Suppressor macrophage treated with lipopolysaccharide for 1 hour (primary cell): ENCODE data around the gene TDRKH.
"Not testable (repeated sequence)": the region's sequence is repeated elsewhere in the genome, so short reads cannot be mapped to it uniquely, and the experiment has no call there.

Experiments
- DNase-seq, 3 donors: peaks; one replicate each; pipeline ENCODE4 v3.0.0-alpha.2; 2020 to 2022

The TDRKH gene

DNA sequence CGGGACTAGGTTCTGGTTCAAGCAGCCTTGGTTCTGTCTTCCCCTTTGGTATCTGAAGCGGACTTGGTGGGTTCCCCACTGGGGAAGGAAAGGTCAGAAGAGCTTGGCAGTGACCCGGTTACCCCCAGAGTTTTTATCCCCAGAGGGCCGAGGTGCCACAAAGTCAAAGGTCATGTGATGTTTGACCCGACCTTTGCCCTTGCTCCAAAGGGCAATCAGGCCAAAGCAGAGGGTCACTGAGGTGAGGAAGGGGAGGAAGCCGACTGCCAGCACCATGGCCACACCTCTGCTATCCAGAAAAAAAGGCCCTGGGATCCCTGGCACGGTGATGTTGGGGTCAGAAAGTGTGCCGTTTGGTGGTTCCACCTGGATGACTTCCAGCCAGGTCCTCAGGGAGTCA is 10.5 kb upstream of the TDRKH start:
- DNase-seq = no peak

DNA sequence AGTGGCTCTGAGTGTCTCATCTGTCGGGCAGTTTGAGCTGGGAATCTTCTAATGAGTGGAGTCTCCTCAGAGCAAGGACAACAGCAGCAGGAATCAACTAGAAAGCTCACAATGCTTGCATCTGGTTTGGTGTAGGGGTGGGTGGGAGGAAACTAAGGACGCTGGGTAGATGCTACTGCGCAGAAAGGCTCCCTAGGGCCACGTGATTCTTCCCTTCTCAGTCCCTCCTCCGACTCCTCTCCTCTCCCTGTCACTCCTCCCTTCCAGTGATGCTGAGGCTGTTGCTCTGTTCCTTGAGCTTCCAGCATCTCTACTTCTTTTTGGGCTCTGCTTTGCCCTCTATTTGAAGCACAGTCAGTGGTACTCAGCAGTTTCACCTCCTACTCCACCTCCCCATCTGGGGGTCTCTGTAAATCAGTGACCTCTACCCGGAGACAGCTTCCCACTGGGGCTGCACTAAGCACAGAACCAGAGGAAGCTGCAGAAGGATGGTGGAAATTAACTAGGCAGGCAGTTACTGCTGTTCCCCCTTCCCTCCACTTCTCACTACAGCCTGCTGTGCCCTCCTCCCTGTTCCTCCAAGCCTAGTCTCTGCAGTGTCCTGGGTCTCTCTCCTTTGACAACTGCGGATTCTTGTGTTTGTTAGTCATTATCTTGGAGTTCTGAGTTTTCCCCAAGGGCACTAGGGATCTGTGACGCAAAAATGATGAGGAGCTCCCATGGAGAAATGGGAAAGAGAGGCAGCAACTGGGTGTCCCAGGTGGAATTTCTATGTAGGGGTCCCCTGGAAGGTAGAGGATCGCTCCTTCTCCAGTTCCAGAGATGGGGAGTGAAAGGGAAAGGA is 9.1 kb upstream of the TDRKH start:
- no peak for DNase-seq

DNA sequence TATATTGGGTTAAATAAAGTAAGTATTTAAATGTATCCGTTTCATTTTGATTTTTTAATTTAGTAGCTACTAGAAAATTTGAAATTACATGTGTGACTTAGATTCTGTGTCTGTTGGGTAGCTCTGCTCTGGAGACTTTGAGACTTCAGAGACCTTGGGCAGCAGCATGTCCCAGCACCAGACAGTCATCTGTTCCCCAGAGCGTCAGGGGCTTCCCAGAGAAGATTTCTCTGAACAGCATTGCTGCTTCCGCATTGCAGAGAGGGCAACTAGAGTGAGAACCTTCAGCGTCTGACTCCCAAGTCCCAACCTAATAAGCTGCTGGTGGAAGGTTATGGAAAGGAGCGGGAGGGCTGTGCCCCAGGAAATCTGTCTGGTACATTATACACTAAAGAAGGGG is 8.3 kb upstream of the TDRKH start:
- no peak for DNase-seq

DNA sequence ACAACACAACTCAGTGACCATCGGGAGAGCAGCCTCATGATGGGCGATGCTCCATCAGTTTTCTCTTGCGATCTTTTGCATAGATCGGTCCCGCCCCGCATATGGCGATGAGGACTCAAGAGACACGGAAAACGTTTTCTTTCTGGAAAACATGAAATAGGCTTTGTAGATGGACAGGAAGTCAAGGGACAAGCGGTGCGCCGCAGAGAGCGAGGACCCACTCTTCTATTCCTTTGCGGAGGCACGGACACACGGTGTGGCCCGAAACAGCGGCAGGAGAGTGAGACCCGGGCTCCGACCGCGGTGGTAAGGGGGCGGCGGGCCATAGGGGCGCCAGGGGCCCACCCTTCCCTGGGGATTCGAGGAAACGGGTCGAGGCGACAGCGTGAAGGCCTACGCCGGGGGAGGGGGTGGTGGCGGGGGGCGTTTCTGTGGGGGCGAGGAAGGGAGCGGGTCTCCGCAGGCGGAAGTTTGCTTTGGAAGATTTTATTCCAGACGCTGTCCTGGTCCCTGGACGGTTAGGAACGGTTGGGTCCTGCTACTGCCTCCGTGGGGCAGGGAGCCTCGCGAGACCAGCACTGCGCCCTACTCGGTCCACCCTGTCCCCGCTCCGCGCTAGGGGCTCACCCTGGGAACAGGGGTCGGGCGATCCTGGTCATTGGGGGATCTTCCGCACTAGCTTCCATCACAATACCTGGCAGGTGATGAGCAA is 796 bp upstream of the TDRKH start:
- peak; percentile 26 to 56 (median 27) for DNase-seq

DNA sequence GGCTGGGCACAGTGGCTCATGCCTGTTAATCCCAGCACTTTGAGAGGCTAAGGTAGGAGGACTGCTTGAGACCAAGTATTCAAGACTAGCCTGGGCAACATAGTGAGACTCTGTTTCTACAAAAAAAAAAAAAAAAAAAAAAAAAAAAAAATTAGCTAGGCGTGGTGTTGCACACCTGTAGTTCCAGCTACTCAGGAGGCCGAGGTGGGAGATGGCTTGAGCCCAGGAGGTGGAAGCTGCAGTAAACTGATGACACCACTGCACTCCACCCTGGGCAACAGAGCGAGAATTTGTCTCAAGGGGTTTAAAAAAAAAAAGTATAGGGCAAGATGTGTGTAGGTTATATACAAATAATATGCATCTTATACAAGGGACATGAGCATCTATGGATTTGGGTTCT is 2.6 kb downstream of the TDRKH start:
- DNase-seq = no peak

DNA sequence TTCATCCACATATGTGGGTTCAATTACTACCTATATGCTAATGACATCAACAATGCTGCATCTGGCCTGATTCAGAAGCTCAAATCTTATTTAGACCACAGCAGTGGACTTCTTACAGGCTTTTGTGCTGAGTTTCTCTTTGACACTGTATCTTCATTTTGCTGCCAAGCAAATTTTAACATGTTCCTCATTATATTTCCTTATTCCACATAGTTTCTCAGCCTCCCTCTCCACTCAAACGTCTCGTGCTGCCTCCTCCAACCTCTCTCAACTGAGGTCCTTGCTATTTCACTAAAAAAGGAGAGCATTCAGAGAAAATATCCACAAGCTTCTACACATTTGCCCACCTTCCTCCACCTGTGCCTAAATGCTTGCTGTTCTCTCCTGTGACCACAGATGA is 6.5 kb downstream of the TDRKH start:
- DNase-seq = peak; percentile 35 to 49 (median 43)

DNA sequence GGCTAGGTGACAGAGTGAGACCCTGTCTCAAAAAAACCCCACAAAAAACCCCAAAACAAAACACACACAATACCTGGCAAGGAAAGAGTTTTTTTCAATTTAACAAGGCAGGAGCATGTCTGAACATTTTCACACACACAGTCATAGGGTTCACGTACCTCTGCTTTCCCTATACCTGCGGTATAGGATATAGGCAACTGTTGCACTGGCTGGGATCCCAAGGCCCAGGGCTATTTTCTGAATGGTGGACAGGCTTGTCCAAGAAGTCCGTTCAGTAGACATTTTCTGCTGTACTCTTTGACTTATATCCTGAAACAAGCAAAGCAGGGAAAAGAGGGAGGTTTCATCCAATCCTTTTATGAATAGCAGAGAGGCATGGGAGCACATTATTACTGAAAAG is 7.6 kb downstream of the TDRKH start:
- DNase-seq = no peak

DNA sequence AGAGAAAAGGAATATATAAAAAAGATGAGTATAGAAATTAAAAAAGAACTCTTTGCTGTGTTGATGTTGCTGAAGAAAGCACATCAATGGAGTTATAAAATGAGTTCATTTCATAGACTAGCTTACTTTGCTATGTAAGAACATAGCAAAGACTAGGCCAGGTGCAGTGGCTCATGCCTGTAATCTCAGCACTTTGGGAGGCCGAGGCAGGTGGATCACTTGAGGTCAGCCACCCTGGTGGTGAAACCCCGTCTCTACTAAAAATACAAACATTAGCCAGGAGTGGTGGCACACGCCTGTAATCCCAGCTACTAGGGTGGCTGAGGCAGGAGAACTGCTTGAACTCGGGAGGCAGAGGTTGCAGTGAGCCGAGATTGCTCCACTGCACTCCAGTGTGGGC is 8.3 kb downstream of the TDRKH start:
- DNase-seq = not testable (repeated sequence)

DNA sequence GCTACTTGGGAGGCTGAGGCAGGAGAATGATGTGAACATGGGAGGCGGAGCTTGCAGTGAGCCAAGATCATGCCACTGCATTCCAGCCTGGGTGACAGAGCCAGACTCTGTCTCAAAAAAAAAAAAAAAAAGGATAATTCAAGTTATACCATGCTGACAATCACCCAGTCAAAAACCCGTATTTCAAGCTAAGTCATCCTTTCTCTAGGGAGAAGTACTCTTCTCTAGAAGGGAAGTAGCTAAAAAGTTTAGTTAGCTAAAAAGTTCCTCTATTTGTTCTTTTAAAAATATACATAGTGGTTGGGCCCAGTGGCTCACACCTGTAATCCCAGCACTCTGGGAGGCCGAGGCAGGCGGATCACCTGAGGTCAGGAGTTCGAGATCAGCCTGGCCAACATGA is 9.6 kb downstream of the TDRKH start:
- DNase-seq = peak; percentile 27 to 58 (median 56)

DNA sequence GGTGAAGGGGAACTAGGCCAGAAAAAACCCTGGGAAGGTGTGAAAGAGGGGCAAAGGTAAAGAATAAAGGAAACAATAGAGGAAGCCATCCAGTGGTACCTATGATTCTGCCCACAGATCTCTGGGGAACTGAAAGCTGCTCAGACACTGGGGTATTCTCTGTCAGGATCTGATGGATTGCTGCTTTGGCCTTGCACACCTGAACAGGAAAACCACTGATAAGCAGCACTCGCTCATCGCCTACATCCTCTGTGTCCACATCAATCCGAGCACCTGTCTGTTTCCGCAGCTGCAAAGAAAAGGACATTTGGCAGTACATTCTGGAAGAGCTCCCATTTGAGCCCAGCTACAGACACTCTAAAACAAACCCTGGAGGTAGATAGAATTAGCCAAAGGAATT is 10.4 kb downstream of the TDRKH start:
- DNase-seq = no peak

DNA sequence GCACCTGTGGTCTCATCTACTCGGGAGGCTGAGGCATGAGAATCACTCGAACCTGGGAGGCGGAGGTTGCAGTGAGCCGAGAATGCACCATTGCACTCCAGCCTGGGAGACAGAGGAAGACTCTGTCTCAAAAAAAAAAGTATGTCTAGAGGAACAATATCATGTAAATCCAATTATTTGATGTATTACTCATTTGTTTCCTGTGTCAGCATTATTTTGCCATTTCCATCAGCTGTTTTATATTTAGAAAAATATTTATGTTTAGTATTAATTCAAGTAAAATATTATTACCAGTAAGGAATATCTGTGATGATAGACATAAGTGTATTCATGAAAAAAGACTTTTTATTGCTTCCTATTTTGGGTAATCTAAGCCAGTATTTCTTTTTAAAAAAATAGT is 13.0 kb downstream of the TDRKH start:
- DNase-seq = no peak

DNA sequence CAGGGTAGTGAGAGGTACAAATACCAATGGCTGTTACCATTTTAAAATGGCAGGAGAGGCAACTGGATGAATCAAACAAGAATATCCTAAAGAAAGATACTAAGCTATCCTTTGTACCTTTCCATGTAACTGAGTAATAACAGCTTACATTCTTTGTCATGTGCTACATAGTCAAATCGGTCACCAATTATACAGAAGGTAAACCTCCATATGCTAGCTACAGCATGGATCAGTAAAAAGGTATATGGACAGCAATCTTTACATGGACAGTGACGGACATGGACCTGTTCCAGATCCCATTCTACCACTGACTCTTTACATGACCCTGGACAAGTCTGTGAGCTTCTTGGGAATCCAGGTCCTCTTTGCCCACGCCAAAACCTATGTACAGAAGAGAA is 13.6 kb downstream of the TDRKH start:
- no peak for DNase-seq

DNA sequence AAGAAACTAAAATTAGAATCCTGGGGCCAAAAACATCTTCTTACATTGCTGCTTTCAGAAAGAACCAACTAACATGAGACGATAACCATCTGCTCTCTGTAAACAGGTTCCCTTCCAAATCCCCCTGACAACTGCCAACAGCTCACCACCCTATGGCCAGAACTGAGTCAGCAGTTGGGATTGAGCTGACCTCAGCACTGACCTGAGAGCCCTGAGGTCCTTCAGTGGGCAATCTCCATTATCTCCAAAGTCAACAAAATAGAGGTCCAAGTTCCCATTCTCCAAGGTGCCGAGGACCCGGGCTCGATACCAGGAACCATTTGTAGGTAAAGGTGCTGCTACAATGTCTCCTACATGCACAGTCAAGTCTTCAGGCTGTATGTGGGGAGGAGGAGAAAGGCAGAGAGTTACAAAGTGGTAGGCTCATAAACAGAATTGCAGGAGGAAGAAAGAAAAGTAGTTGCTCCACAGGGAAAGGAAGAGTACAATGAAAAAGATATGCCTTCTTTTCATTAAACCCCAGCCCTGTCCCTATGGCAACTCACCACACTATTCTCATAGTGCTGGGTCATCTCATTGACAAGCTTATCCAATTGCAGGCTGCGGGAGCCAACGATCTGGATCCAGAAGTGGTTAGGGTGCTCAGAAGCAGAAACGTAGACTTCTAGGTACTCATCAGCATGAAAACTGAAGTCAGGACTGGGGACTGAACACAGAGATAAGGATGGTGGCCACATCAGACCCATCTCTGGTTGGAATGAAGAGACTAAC is 14.2 kb downstream of the TDRKH start:
- DNase-seq = no peak

DNA sequence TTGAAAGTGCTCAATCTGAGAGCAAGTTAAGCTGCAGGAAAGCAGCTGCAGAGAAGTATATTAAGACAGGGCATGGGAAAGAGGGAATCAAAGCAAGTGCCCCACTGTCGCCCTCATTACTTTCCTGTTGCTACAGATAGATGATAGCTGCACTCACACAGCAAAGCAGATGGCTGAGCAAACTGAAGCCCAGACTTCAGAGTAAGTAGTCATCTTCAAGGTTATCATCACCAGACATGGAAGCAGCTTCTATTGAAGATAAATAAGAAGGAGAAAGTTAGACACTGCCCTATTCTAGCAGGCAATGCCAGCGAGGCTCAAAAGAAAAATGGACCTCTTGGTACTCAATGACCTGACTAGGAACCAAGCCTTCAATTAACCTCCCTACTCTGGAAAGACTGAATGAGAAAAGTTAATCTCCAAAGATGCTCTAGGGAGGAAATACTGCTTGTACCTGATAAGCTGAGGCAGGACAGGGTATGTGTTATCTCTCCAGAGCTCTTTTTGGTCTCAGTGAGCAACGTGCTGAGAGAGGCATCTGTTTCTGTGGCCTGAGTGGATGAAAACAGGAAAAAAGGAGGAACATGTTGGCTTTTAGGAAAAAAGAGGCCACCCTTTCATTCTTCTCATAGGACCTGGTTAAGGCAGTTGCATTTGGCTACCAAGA is 15.9 kb downstream of the TDRKH start:
- no peak for DNase-seq

DNA sequence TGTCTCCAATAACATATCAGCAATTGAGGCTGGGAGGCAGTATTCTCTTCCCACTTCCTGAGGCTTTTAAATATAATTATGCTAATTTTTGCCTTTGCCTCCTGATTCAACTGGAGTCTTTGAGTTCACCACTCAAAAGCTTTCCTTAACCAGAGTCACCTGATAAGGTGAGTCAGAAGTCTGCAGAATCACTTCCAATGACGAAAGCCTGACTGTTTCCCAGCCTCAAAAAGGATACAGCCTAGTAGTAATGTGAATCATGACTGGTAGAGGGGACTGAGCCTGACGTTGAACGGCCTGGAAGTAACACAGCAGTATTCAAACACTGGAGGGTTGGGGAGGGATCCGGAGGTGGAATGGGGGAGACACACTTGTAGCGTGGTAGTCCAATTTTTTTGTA is 16.6 kb downstream of the TDRKH start:
- no peak for DNase-seq

DNA sequence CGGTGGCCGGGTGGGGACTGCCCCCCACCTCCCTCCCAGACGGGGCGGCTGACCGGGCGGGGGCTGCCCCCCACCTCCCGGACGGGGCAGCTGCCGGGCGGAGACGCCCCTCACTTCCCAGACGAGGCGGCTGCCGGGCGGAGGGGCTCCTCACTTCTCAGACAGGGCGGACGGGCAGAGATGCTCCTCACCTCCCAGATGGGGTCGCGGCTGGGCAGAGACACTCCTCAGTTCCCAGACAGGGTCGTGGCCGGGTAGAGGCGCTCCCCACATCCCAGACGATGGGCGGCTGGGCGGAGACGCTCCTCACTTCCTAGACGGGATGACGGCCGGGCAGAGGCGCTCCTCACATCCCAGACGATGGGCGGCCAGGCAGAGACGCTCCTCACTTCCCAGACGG is 21.0 kb downstream of the TDRKH start:
- DNase-seq = not testable (repeated sequence)

DNA sequence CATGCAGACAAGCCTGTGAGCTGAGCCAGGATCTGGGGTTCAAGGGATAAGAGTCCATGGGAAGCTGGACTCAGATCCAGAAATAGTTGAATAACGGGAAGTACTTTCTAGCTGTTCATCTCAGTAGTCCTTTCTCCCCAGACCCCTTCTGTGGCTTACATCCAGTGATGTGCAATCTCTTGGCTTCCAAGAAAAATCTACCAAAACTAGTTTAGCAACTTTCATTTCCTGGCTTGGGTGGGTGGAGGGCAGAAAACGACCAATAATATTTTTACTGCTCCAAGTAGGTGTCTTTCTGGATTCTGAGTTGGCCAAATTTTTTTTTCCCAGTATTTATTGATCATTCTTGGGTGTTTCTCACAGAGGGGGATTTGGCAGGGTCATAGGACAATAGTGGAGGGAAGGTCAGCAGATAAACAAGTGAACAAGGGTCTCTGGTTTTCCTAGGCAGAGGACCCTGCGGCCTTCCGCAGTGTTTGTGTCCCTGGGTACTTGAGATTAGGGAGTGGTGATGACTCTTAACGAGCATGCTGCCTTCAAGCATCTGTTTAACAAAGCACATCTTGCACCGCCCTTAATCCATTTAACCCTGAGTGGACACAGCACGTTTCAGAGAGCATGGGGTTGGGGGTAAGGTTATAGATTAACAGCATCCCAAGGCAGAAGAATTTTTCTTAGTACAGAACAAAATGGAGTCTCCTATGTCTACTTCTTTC is 21.8 kb downstream of the TDRKH start:
- not testable (repeated sequence) for DNase-seq

DNA sequence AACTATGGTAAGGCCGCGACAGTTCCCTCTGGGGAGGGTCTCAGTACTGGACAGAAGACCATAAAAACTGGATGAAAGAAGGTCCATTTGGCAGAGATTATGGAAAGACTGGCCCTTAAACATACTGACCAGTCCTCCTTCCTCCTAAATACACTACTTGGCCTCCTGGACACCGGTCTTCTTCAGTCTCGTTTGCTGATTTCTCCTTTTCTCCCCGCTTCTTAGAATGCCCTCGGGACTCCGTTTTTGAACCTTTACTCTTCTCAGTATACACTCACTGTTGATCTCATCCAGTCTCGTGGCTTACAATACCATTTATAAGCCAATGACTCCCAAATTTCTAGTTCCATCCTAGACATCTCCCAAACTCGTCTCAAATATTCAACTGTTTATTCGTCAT is 26.3 kb downstream of the TDRKH start:
- no peak for DNase-seq

DNA sequence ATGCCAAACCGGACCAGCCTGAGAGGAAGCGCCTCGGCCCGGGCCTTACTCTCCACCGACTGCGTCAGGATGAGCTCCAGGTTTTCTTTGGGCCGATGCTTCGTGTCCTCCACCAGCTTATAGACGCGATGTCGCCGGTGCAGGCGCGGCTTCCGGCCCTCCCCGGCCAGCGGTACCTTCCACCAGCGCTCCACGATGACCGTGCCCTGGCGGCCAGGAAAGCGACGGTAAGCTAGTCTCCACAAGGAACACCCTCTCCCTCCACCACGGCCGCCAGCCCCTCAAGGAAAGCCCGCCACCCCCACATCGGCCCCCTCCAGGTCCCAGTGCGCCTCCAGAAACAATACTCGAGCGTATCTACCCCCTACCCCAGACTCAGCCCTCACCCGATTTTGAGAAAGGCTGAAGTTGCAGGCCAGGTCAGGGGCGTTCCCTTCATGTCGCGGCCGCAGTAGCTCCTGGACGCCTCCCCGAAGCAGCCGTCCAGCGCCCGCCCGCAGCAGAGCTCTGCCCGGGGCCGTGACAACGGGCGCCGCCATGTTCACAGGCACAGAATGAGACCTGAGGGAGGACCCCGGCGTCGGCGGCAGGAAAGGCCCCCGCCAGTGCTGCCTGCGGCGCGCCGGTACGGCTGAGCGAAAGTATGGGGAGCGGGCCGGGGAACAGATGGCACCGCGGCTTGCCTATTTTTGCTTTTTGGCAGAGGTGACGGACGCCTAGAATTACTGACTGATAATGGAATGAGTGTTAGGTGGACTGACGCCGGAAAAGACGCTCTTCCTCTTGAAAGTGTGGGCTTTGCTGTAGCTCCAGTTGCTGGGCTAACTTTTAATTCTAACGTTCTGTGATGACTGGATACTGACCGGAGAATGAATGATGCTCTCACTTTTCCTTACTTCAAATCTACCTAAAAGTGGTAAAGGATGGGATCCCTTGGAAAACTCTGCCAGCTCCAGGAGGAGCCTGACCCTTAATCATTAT is 27.1 kb downstream of the TDRKH start, which contains the start of gene MRPL9:
Gene MRPL9, minus strand, starts transcription at position 556 of the 981 bp plus-strand sequence. Its CDS starts 17 bp downstream, at position 539.
- DNase-seq = peak; percentile 73 to 91 (median 83)

DNA sequence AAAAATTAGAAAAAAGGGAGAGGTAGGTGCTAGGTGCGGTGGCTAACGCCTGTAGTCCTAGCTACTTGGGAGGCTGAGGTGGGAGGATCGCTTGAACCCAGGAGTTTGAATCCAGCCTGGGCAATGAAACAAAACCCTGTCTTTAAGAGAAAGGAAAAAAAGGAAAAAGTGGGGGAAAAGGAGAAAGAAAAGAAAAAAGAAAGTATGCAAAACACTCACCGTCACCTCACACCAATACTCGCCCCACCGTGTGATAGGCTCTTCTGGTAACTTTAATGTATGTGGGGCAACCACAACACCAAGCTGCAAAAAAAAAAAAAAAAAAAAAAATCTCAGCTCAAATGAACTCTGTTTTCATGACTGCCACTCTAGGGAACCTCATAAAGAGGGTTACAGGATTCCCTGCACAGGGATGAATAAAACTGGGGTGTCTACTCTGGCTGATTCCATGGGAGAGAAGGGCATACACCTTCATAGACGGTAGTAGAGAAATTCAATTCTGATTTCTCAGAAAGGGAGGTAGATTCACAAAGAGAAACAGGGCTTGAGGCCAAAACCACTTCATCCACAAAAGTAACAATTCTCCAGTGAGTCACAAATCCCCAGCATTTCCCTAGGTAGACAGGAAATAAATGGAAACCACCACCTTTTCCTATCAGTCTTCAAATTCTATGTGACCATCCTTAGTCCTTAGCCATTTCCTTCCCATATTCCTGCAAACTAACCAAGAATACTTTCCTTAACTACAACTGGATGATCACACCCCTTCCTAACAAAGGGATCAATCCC is 29.5 kb downstream of the TDRKH start:
- DNase-seq = no peak
